NCI-H510A (cell line): ENCODE data around the gene DDX19B.
"Not testable (repeated sequence)": the region's sequence is repeated elsewhere in the genome, so short reads cannot be mapped to it uniquely, and the experiment has no call there.

Source experiments
- DNase-seq: peaks from one replicate; lab custom pipeline; 2025; lab: John Stamatoyannopoulos, UW

The DDX19B gene

DNA sequence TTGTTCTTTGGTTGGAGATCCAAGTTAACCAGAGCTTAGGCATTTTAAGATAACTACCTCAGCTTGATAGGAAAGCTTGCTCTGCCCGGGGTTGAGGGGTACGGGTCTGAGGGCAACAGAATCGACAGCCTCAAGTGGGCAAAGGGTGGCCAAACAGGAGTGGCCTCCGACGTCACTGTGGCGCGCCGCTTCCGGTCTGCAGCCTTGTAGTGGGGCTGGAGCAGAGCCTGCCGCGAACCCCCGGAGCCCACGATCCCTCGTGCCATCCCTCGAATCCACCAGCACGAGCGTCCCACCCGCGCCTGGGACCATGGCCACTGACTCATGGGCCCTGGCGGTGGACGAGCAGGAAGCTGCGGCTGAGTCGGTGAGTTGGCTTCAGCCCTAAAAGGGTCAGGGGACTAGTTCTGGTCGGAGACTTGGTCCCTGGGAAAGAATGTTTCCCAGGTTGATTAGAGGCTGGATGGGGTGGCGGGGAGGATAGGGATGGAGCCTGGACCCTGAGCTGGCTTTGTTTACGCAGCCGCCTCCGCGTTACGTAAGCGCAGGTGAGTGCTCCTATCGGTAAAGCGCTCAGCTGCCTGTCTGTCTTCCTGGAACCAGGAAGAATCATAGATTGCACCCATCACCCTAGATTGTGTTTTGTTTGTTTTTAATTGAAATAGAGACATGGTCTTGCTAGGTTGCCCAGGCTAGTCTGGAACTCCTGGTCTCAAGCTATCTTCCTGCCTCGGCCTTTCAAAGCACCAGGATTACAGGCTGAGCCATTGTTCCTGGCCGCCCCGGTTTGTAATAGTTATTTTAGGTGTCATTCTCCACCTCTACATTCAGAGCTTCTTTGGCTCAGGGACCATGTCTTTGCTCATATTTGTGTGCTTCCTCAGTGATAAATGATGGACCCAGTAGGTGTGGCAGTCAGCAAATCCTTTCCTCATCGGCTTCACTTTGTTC is at the start of gene DDX19B:
TSS of gene DDX19B (plus strand) at position 199 of the 951 bp plus-strand sequence. CDS start at position 311, 112 bp downstream.
- DNase-seq: peak; percentile 63

DNA sequence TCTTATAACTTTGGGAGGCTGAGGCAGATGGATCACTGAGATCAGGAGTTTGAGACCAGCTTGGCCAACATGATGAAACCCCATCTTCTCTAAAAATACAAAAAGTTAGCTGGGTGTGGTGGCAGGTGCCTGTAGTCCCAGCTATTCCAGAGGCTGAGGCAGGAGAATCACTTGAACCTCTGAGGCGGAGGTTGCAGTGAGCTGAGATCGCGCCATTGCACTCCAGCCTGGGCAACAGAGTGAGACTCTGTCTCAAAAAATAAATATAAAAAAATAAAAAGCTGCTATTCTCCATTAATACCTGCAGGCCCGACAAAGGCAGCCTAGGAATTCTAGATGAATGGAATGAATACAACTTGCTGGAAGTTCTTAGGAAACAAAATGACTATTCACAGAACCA is 49.3 kb upstream of the DDX19B start:
- DNase-seq: not testable (repeated sequence)

DNA sequence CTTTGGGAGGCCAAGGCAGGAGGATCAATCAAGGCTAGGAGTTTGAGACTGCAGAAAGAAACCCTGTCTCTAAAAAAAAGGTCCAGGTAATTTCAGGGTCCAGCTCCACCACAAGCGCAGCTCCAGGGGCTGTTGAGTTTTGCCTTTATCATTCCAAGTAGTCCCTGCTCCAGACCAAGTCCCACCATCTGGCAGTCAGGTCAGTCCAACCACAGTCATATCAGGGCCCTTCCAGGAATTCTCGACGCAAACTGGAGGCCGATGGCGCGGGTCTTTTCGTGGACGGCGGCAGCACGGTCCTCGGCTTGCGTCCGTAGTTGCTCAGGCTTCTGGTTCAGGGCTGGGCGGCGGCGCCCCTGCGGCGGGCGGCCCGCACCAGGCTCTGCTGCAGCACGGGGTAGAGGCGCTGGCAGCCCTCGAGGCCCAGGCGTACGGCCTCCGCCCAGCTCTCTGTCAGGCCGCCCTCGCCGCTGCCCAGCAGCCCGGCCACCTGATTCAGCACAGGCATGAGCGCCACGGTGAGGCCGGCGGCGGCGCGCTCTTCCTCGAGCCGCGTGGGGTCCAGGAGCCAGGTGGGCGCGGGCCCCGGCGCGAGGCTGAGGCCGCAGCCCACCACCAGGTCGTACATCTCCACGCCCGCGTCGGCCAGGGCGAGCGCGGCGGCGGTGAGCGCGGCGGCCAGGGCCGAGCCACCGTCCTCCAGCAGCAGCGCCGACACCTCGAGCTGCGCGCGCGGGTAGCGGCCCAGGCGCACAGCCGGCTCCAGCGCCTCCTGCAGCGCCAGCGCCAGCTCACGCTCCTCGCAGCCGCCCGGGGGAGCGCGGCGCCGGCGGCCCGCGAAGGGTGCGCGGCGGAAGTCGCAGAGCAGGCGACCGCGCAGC is 48.0 kb upstream of the DDX19B start:
- DNase-seq: no peak

DNA sequence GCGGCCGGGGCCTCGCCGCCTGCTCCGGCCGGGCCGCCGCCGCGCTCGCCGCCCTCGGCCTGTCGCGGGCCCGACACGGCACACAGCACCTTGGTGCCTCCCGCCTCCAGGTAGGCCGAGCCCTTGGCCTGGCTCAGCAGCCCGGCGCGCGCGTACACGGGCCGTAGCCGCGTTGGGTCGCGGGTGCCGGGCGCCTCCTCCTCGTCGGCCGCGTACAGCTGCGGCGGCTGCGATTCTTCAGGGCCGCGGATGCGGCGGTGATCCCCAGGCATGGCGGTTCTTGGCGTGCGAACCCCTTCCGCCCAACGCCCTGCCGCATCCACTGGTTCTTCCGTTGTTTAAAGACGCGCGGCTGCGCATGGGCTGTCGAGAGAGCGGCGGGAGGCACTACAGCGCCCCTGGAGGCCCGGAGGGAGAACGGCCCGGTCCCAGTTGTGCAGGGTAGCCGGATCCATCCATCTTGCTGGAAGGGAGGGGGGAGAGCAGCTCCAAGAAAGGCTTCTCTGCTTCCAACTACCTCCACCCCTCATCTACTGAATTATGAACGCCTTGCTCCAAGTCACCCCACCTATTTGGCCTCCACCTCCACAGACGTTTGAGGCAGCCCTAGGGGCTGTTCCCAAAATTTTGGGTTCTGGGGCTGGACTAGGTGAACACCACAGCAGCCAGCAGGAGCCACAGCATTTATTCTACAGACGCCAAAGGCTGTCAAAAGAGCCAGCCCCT is 47.2 kb upstream of the DDX19B start, which contains the start of gene EXOSC6:
TSS of gene EXOSC6 (minus strand) at position 312 of the 726 bp plus-strand sequence. CDS start at position 272, 40 bp downstream.
- peak; percentile 81 for DNase-seq

DNA sequence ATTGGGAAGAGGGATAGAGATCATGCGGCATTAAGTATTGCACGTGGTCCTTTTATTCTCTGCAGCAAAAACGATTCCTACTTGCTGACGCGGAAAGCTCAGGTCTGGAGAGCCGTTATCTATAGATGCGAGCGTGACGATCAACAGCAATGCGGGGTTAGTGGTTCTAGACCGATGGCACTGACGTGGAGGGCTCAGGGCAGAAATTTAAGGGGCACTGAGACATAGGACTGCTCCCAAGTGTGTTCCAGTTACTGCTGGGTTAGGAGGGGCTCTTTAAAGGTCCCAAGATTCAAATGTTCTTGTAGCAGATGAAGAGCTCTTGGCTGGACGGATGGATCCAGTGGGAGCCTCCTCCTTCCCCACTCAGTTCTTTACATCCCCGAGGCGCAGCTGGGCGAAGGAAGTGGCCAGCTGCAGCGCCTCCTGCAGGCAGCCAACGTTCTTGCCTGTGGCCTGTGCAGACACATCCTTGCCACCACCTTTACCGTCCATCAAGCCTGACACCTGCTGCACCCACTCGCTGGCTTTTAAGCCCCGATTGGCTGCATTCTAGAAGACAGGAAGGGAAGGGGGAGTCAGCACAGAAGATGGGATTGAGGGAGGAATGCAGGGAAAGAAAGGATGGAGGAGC is 46.5 kb upstream of the DDX19B start:
- no peak for DNase-seq

DNA sequence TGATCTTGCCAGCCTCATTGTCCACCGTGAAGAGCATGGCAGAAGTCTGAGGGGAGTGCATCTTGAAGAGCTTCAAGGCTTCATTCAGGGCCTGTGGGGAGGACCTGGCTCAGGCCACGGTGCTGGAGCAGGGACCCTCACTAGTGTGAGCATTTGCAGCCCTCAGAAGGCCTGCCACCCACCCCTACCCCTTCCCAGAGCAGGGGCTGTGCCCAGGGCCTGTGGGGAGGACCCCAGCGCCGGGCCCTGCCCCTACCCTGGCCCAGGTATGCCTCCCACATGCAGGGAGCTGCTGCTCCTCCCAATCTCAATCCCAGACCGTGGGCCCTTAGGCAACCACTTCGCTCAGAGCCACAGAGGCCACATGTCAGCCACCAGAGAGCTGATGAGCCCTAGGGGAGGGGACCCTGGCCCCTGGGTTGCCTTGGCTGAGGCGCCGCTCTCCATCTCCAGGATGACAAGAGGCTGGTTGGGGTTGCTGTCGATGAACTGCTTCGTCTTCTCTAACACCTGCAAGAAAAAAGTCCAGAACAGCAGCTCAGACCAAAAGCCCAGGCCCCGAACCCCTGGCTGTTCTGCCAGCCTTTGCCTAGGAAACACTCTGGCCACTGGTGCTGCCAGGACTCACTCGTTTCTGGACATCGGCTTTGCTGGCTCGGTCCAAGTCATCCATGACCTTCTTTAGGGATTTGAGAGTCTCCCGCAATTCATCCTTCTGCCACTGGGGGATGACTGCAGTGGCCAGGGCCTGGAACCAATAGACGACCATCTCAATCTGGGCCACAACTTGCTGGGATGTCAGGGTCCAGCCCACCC is 45.5 kb upstream of the DDX19B start:
- DNase-seq: no peak

DNA sequence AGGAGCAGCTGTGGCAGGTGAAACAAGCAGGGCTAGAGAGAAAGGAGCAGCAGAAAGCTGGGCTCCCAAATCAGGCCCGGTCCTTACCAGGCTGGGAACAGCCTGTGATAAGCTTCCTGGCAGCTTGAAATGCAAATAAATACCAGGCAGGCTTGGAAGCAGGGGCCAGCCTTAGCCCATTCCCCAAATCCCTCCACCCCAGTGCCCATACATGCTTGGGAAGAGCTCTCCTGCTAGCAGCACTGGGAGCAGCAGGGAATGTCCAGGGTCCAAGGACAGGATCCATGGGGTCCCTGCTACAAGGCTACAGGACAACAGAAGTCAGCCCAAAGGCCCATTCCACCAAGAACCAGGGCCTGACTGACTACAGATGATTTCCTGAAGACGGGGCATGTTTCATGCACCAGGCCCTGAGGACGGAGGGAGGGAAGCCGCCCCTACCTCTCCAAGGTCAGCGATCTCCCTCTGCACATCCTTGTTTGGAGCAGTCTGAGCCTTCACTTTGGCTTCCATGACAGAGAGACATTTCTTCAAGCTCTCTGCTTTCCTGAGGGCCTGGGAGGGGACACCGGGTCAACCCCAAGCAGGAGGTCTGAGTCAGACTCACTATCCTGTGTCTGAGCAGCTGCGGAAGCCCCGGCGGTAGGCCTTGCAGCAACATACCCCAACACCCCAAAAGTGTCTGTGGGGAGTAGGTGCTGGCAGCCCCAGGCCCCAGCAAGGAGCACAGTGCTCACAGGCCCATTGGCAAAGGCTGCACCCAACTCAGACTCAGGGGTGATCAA is 44.6 kb upstream of the DDX19B start:
- no peak for DNase-seq

DNA sequence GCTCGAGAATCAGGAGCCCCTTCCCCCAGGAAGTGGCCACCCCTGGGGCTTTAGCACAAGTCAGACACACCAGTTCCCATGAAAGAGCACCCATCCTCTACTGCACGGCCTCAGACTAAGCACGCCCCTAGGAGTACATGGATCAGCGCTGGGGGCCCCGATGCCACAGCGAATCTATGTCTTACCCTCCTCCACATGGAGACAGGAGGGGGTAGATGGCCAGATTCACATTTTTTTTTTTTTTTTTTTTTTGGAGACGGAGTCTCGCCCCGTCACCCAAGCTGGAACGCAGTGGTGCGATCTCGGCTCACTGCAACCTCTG is 44.1 kb upstream of the DDX19B start:
- no peak for DNase-seq

DNA sequence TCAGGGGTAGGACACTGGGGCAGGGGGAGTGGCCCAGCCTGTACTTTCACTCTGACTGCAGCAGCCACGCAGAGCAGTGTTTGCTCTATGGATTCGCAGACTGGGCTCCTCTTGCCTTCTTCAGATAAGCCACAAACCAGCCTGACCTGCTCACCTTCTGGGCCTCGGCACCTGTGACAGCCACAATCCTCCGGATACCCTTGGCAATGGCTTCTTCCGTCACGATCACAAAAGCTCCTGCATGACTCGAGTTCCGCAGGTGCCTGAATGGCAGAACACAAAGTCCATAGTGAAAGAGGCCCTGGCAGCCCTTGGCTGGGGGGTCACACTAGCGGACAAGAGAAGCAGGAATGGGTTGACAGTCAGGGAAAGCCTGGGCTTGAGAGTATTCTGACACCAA is 43.4 kb upstream of the DDX19B start:
- no peak for DNase-seq

DNA sequence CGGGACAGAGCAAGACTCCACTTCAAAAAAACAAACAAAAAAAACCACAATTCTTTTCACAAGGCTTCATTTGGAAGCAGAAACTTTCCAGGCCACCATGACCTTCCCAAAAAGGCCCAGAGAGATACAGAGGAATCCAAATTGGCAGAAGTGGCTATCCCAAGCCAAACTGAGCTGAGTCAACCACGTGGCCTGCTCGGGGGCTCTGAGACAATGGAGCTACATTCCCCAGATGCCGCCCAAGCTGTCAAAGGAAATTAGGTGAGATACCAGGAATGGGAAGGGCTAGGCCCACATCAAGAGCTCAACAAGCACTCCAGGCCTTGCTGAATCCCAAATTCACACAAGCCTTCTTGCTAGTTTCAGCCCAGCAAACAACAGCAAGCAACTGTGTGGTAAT is 41.6 kb upstream of the DDX19B start:
- DNase-seq: no peak

DNA sequence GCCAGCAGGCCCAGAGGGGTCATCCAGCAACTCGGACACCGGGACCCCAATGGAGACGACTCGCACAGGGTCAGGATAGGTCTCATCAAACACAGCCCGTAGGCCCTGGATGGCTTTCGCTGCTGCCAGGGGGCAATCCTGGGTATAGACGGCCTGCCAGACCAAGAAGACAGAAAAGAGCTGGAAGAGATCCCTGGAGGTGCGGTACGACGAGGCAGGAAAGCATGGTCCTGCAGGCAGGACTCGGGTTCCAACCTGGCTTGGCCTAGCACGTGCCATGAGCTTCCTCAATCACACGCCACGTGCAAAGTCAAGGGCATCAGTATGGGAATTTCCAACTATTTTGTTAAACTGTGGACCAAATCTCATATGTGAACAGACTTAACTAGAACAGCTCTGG is 40.9 kb upstream of the DDX19B start:
- no peak for DNase-seq

DNA sequence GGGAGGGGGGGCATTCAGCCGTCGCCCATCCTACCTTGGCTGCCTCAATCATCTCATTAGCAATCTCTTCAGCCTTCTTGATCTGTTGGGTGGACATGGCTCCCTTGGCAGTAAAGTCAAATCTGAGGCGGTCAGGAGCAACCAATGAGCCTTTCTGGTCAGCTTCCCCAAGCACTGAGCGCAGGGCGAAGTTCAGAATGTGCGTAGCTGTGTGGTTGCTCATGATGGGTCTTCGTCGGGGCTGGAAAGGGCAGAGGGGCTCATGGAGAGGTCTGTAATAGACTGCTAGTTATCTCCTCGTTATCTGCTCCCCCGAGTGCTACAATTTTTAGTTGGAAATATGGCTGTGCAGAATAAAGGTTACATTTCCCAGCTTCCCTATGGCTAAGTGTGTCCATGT is 40.0 kb upstream of the DDX19B start:
- no peak for DNase-seq

DNA sequence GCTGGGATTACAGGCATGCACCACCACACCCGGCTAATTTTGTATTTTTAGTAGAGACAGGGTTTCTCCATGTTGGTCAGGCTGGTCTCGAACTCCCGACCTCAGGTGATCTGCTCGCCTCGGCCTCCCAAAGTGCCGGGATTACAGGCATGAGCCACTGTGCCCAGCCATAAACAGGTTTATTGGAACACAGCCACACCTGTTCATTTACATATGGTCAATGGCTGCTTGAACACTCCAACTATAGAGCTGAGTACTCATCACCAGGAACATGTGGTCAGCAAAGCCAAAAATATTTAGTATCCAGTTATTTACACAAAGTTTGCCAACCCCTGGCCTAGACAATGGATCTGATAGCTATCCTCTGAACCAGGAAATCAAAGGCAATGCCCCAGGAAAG is 39.1 kb upstream of the DDX19B start:
- not testable (repeated sequence) for DNase-seq

DNA sequence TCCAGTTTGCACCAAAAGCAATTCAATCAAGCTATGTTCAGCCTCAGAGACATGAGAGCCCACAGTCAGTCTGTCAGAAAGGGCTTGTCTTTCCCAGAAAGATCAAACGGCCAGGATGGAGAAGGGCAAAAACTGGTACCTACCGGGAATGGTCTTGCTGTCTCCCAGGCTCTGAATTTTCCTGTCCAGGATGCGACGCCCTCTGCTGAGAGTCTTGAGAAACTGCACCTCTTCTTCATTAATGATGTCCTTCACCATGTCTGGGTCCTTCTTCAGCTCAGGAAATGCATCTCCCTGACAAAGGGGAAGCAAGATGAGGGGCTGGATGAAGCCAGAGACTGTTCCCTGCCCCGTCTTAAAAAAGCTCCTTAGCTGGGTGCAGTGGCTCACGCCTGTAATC is 31.5 kb upstream of the DDX19B start:
- DNase-seq: no peak

DNA sequence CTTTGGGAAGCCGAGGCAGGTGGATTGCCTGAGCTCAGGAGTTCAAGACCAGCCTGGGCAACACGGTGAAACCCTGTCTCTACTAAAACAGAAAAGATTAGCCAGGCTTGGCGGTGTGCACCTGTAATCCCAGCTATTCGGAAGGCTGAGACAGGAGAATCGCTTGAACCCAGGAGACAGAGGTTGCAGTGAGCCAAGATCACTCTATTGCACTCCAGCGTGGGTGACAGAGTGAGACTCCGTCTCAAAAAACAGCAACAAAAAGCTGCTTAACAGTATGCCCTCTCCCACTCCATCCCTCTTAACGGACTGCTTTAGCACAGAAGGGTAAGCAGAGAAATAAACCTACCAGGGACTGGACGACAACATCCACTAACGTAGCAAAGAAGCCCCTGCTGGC is 31.1 kb upstream of the DDX19B start:
- DNase-seq: not testable (repeated sequence)

DNA sequence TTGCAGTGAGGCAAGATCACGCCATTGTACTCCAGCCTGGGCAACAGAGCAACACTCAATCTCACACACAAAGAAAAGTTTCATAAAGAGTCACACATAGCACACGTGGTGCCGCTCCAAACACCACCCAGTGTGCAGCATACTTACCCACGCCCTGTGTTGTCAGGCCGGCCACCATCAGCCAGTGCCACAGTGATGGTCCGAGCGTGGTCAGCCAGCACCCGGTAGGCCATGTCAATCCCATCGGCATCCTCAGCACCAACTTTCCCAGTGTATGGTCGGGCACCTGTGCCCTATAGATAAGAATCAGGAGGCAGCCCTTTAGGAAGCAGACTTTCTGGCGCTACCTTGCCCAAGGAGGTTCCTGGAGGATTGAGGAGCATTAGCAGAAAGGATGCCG is 29.5 kb upstream of the DDX19B start:
- DNase-seq: no peak

DNA sequence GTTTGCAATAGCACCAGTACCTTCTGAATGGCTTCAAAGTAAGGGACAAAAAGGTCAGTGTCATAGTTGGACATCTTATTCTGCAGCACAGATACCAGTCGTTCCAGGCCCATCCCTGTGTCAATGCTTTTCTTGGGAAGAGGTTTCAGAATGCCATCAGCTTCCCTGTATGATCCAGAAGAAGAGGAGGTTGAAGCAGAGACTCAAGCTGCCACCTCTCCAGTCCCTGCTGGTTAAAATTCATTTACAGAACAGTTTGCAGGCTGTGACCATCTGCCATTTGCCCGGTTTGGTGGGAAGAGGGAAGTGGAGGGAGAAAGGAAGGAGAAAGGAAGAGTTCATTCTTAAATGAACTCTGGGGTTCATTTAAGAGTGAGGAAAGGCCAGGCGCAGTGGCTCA is 28.8 kb upstream of the DDX19B start:
- DNase-seq: no peak

DNA sequence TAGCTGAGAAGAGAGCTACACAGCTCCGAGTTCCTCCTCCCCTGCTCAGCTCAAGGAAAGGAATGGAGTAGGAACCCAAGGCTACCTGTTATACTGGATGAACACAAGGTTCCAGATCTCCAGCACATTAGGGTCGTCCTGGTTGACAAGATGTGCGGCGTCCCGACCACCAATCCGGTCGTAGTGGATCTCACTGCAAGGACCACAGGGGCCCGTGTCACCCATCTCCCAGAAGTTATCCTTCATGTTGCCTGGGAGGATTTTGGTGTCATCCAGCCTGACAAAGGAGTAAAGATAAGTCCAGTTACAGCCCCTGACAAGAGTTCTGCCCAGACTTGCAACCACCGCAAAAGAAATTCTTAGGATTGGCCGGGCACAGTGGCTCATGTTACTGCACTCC is 27.3 kb upstream of the DDX19B start:
- no peak for DNase-seq

DNA sequence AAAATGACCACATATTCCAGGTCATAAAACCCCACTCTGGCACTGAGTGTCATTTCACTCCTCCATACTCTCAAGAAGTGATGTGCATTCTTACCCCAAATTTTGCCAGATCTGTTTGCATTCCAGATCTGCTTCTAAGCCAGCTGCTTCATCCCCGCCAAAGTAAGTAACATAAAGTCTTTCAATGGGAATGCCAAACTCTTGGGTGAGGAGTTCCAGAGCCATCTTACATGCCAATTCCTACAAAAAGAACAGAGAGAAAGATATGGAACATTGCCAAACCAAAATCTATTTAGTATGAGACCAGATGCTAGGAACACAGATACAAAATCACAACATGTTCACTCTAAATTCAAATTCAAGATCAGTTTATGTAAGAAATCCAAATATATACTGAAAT is 22.6 kb upstream of the DDX19B start:
- DNase-seq: no peak
